ENCODE data around the gene CCDC70.

GRCh38 chr13:51912511-51913225, 50.9 kb downstream of the CCDC70 start:
- no peak for TF ChIP-seq EP300 (IDR thresholded peaks at IDR 0.05)
- TF ChIP-seq, protein P1, sequence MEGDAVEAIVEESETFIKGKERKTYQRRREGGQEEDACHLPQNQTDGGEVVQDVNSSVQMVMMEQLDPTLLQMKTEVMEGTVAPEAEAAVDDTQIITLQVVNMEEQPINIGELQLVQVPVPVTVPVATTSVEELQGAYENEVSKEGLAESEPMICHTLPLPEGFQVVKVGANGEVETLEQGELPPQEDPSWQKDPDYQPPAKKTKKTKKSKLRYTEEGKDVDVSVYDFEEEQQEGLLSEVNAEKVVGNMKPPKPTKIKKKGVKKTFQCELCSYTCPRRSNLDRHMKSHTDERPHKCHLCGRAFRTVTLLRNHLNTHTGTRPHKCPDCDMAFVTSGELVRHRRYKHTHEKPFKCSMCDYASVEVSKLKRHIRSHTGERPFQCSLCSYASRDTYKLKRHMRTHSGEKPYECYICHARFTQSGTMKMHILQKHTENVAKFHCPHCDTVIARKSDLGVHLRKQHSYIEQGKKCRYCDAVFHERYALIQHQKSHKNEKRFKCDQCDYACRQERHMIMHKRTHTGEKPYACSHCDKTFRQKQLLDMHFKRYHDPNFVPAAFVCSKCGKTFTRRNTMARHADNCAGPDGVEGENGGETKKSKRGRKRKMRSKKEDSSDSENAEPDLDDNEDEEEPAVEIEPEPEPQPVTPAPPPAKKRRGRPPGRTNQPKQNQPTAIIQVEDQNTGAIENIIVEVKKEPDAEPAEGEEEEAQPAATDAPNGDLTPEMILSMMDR (IDR thresholded peaks at IDR 0.05): no peak
- TF ChIP-seq POLR2A (IDR thresholded peaks at IDR 0.05): no peak
